Left ventricle myocardium superior (tissue), 1 donor: ENCODE results near the gene C10orf71. TPM values are rescaled to one million over a fixed set of nuclear protein-coding genes. Genes with fewer than 3 reads are reported as not detected.
A peak's percentile ranks its signal among the peaks of the same experiment; 100 is the strongest.

Experiments used
- ATAC-seq: fragments of 200-7000 bp; cut with Tn5 transposase; one replicate; pipeline ENCODE4 v1.9.1; 2020; ENCODE audit warnings: mild to moderate bottlenecking, moderate library complexity
- DNase-seq: peaks from one replicate; pipeline ENCODE4 v3.0.0-alpha.2; 2020
- intact Hi-C: fragments of 100-400 bp; cut with micrococcal nuclease; formaldehyde crosslinking; loops from one replicate; pipeline ENCODE4 v1.11.0; 2022
- total RNA-seq: library from RNA; stranded (reverse); fragmentation: NEBNext Ultra II Directional; extraction: Animal tissue kit (Norgen Biotek cat#: 25700); gene quantifications from one replicate; pipeline ENCODE4 v1.2.1, GENCODE V29; 2021
- donor health status: DM: no; HTN: yes; CAD: no; lungs with severe emphysema.

Gene C10orf71
- total RNA-seq, 1 donor from 2014 or later, result 126 TPM

GRCh38 chr10:49351669-49352068 lies 52.7 kb downstream of the C10orf71 start:
- intact Hi-C loops, result no loop called here
- DNase-seq, result no peak
- no peak for ATAC-seq

DNA sequence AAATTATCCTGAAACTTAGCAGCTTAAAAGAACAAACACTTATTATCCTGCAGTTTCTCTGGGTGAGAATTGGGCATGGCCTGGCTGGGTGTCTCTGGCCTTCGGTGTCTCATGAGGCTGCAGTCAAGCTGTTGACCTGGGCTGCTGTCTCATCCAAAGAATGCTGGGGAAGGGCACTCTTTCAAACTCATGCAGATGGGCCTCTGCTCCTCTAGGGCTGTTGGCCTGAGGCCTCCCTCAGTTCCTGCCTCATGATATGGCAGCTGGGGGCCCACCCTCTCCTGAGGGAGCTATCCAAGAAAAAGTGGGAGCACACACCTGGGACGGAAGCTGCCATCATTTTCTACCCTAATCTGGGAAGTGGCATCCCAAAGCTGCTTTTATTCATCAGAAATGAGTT lies 53.4 kb downstream of the C10orf71 start:
- DNase-seq (no peak), ATAC-seq (no peak)
- intact Hi-C loops, result no loop called here

GRCh38 chr10:49353026-49353894 lies 54.3 kb downstream of the C10orf71 start:
- DNase-seq, result no peak
- ATAC-seq, result no peak
- intact Hi-C loops, result no loop called here

DNA sequence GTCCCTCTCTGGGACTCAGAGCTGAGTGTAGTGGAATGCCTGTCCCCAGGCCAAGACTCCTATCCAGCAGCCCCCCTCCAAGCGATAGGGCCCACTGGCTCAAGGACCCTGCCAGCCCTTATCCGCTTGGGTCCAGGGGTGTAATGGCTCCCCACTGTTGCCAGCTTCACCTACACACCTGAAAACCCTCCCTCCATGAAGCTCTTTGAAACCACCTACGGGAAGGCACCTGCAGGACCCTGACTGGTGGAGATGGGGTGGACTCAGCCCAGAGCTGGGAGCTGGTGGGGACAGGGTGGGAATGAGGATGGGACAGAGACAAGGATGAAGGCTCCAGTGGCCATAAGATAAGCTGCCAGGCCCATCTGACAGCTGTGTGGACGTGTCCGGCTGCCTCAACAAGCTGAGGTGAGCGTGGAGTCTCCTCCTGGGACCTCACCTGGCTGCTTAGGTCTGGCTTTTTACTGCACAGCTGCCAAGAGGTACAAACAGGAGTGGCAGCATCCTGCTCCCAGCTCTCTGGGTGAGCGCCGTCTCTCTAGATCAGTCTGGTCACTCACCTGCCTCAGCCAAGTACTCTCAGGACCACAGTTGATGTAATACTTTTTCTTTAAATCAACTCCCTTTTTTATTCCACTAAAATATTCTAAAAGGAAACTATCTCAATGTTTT lies 55.1 kb downstream of the C10orf71 start:
- DNase-seq, result no peak
- intact Hi-C loops, result no loop called here
- ATAC-seq, result no peak

DNA sequence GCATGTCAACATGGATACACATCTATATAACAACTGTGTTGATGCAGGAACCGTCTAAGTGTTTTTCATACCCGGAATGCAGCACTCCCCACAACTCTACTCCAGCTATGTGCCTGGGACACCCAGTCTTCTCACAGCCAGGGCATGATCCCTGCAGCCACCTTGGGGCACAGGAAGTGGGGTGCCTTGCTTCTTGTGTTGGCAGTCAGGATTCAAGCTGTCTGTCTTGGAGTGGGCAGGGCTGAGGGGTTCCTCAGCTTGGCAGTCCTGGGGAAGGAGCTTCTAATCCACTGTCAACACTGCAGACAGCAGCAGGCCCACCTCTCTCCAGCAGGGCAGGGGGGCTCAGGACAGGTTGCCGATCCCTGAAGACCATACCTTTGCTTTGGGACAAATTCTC lies 55.6 kb downstream of the C10orf71 start:
- ATAC-seq (no peak), DNase-seq (no peak)
- intact Hi-C loops, result no loop called here

DNA sequence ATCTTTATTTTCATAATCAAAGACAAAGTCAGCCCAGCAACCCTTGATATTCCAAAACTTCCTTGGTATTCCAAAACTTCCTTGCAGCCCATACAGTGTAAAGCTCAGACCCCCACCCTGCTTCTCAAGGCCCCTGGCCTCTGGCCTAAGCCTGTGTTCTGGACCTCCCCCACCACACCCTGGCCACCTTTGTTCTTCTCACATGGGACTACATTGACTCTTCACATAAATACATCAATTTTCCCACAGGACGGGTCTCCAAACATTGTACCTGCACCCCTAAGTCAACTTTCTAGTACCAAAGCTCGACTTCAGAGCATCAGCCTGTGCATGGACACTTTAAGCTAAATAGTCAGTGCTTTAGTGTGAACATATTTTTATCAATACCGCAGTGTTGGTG lies 56.3 kb downstream of the C10orf71 start:
- no peak for ATAC-seq
- intact Hi-C loops, result no loop called here
- no peak for DNase-seq

DNA sequence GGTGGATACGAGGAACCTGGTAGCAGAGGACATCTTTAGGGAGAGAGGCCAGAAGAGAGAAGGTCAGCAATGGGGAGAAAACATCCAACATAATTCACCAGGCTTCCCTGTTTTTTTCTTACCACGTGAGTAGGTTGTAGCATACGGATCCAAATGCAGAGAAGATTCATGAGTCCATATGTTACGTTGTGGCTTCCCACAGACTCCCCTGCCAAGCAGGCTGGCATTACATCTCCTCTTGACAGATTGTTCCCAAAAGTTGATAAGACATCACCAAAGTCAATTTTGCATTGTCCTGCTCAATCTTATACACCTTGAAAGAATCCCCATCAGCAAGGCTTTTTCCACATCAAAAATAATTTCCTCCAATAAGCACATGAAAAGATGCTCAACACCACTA lies 57.2 kb downstream of the C10orf71 start:
- no peak for ATAC-seq
- intact Hi-C loops, result no loop called here

DNA sequence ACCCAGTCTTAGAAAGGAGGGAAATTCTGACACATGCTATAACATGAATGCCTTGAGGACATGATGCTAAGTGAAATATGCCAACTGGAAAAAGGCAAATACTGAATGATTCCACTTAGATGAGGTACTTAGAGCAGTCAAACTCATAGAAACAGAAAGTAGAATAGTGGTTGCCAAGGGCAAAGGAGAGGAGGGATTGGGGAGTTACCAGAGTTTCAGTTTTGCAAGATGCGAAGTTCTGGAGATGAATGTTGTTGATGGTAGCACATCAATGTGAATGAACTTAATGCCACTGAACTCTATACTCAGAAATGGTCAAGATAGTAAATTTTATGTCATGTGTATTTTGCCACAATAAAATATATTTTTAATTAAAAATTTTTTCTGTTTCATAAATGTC lies 58.0 kb downstream of the C10orf71 start:
- no peak for ATAC-seq
- intact Hi-C loops, result no loop called here
- DNase-seq, result no peak

More for the DNA sequence above, 57.2 kb downstream of the C10orf71 start:
- no peak for DNase-seq

- ATAC-seq, result no peak
- intact Hi-C loops, result no loop called here
These were observed 58.9 kb downstream of the C10orf71 start for GRCh38 chr10:49357910-49358309.

DNA sequence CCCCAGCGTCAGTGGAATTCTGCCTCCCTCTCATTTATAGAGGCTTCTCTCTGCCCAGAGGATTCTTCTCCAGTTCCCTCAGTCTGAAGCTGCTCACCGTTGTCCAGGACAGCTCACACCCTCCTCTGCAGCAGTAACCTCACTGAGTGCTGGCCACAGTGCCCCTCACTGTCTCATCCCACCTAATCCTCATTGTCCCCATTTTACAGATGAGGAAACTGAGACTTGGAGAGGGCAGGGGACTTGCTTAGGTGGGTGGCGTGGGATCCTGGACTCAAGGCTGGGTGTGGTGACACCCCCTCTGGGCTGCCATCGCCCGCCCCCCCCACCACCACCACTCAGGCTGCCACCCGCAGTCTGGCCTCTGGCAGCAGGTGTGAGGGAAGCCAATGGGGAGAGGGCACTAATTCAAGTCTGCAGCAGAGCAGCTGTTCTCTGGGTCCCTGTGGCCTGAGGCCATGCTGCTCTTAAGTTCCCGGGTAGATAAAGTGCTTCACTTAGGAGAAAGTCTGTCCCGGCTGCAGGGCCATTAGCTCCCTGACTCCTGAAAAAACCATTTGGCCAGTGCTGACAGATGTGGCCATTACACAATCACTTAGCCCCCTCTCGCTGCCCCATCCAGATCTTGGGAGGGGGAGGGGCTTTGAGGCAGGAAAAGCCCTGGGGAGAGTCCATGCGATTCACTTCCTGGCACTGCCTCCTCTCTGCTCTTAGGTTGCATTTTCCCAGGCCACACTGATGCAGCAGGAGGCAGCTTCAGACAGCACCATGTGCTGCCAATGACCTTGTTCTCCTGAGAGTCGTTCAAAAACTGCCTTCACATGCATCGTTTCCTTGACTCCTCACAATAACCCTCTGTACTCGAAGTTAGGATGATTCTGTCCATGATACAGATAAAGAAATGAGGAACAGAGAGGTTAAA lies 60.6 kb downstream of the C10orf71 start:
- DNase-seq, result no peak
- intact Hi-C loops, result no loop called here
- peak; percentile 56 for ATAC-seq

More at GRCh38 chr10:49357910-49358309, 58.9 kb downstream of the C10orf71 start:
- DNase-seq, result no peak

GRCh38 chr10:49360271-49361177 lies 61.6 kb downstream of the C10orf71 start:
- DNase-seq (peak; percentile 79), ATAC-seq (peak; percentile 89)
- intact Hi-C loops, result no loop called here

DNA sequence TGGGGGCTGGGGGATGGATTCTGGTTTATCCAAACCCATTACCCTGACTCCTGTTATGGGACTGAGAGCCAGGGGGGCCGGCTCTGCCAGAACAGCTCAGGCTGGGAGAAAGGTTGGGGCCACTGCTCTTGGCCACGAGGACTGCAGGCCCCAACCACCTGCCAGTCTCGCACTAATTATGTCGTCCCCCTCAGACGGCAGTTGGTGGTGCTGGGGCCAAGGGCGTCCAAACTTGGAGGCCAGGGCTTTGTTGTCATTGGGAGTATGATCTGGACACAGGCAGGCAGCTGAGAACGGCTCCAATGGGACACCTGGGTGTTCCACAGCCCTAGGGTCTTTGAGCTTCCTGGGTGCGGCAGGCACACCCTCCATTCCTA lies 62.2 kb downstream of the C10orf71 start:
- ATAC-seq (no peak), DNase-seq (no peak)
- intact Hi-C loops, result no loop called here

DNA sequence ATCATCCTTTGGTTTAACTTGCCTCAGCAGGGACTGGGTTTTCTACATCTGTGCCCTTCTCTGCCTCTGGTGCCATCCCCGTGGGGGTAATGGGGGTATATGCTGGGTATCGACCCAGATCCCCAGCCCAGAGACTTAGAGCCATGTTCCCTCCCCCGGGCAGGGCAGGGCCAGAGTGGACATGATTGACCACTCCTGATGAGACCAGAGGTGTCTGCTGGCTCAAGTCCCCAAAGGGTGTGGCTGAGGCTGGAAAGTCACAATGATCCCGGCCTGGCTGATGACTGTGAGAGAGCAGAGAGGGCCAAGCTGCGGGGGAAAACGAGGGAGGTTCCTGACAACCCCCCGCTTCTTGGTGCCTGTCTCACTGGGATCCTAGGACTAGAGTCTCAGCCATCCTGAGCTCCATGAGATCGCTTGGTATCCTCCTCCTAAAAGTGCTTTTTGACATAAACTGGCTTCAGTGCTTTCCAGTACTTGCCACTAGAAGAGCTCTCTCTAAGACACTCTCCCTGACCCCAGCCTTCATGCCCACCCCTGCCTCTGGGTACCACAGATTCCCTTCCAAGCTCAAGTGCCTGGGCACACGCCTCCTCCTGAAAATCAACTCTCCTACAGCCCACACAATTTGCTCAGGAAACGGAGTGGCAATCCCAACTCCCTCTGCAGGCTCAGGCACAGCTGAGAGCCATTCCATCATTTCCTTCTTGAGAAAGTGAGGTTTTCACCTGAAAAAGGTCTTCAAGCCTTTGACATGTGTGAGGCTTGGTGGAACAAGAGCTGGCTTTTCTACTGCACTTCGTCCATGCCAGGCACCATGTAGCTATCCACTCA lies 63.0 kb downstream of the C10orf71 start:
- ATAC-seq (no peak), DNase-seq (no peak)
- intact Hi-C loops, result no loop called here

DNA sequence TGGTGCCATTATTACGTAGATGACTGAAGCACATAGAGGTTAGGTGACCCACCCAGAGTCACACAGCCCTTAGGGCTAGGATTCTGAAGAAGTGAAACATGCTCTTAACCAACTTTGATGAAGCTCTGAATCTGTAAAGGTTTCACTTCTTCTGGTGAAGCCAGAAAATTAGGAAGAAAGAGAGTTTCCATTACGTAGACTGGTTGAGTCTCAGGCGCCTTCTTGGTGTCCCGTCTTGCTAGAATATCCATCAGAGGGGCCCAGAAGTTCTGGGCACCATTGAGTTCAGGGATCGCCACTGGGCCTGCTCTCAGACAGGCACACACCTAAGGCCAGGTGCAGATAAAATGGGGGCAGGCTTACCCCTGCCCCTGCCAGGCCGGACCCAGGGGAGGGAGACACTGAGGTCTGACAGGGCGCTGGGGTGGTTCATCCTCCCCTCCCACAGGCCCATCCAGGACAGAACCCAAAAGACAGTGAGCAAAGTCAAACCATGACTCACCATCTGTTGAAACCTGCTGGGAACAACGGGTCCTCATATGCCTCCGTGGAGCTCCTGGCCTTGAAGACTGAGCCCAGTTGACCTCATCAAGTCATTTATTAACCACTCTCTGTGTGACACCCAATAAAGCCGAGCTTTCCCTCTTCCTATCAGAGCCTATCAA lies 63.8 kb downstream of the C10orf71 start:
- intact Hi-C loops, result no loop called here
- ATAC-seq, result no peak
- DNase-seq, result no peak

DNA sequence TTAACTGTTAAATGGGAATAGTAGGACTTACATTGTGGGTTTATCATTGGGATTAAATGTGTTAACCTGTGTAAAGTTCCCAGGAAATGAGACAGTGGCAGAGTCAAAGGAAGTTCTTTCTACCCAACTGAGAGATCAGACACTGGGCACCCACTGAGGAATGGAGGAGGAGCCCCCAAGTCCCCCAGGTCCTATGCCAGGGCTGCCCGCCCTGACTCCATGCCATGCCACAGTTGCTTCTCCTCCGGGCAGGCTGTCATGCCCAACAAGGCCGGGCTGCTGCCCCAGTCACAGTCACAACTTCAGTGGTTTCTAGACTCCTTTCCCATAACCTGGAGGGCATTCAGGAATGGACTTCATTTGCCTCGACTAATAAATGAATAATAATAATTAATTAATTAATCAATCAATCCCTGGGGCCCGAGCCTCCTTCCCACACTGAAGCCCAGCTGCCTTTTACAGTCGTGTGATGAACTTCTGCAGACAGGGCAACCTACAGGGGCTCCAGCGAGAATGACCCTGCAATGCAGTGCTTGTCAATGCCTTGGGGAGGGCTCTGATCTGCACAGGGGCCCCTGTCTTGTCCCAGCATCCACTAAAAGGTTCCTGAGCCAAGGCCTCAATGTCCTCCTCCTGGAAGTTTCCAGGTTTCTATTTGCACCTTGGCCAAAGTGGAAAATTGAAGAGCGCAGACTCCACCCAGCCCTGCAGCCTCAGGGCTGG lies 64.5 kb downstream of the C10orf71 start:
- no peak for ATAC-seq
- intact Hi-C loops, result no loop called here
- no peak for DNase-seq

- ATAC-seq (no peak), DNase-seq (no peak)
- intact Hi-C loops, result no loop called here
These were observed 65.1 kb downstream of the C10orf71 start for GRCh38 chr10:49364051-49364450.

DNA sequence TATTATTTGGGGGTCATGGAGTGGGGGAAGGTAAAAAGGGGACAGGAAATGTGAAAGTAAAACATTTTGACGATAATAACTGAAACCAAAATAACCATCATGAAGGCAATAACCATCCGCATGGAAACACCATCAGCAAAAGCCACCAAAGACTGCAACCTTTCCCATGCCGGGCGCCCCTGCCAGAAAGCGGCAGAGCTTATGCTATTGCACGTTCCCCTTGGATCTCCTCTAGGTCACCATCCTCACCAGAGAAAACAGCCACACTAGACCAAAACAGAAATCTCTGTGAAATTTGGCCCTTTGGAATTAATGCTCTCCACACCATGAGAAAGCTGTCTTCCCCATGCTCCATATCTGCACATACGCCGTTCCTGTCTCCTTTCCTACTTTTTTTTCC lies 65.8 kb downstream of the C10orf71 start:
- intact Hi-C loops, result no loop called here
- DNase-seq (no peak), ATAC-seq (no peak)
